Right renal pelvis (tissue), 4 donors: ENCODE results near the gene VWA8. TPM values are rescaled to one million over a fixed set of nuclear protein-coding genes. Genes with fewer than 3 reads are reported as not detected.
"Not testable (repeated sequence)": the region's sequence is repeated elsewhere in the genome, so short reads cannot be mapped to it uniquely, and the experiment has no call there.

ENCODE experiments used
- DNase-seq, 4 donors: peaks; one replicate each; pipeline ENCODE4 v3.0.0-alpha.2; 2013; ENCODE audit warnings: low read depth in 4 of 4, low spot score in 3 of 4, missing footprints in 1 of 4
- polyA plus RNA-seq, 4 donors: library from polyadenylated mRNA; unstranded; fragments of 120-200 nt; gene quantifications; one replicate each; pipeline ENCODE4 v1.2.1, GENCODE V29; 2013; ENCODE audit not compliant: insufficient read length in 4 of 4

Gene VWA8
- polyA plus RNA-seq, 4 donors, result 18.7 to 24.5 (median 20.7) TPM

GRCh38 chr13:41969072-41969471, 8.2 kb upstream of the VWA8 start:
- no peak for DNase-seq

- no peak for DNase-seq
Measured at GRCh38 chr13:41966671-41967070, 5.8 kb upstream of the VWA8 start.

GRCh38 chr13:41962994-41963393, 2.1 kb upstream of the VWA8 start:
- no peak for DNase-seq

- DNase-seq, result peak in 1 of 4 donors; percentile 41
Measured at GRCh38 chr13:41961466-41961760, 504 bp upstream of the VWA8 start.

- no peak for DNase-seq
Measured at GRCh38 chr13:41960211-41960636, 685 bp downstream of the VWA8 start.

GRCh38 chr13:41956272-41956671, 4.6 kb downstream of the VWA8 start:
- DNase-seq, result no peak

GRCh38 chr13:41955605-41956004, 5.3 kb downstream of the VWA8 start:
- DNase-seq, result no peak

GRCh38 chr13:41954226-41954625, 6.7 kb downstream of the VWA8 start:
- DNase-seq, result no peak

GRCh38 chr13:41952749-41953148, 8.2 kb downstream of the VWA8 start:
- DNase-seq, result no peak

- not testable (repeated sequence) for DNase-seq
Measured at GRCh38 chr13:41949104-41949503, 11.8 kb downstream of the VWA8 start.

GRCh38 chr13:41945926-41946325, 15.0 kb downstream of the VWA8 start:
- no peak for DNase-seq

GRCh38 chr13:41944635-41945397, 16.1 kb downstream of the VWA8 start:
- no peak for DNase-seq

- DNase-seq, result no peak
Measured at GRCh38 chr13:41944229-41944628, 16.7 kb downstream of the VWA8 start.

- no peak for DNase-seq
Measured at GRCh38 chr13:41942462-41943094, 18.3 kb downstream of the VWA8 start.

GRCh38 chr13:41941174-41941573, 19.7 kb downstream of the VWA8 start:
- no peak for DNase-seq

GRCh38 chr13:41939398-41939797, 21.5 kb downstream of the VWA8 start:
- no peak for DNase-seq

GRCh38 chr13:41938918-41939317, 22.0 kb downstream of the VWA8 start:
- DNase-seq, result no peak

- DNase-seq, result no peak
Measured at GRCh38 chr13:41937388-41937787, 23.5 kb downstream of the VWA8 start.

- DNase-seq, result no peak
Measured at GRCh38 chr13:41935501-41935900, 25.4 kb downstream of the VWA8 start.

- DNase-seq, result no peak
Measured at GRCh38 chr13:41934994-41935393, 25.9 kb downstream of the VWA8 start.

GRCh38 chr13:41934120-41934519, 26.8 kb downstream of the VWA8 start:
- DNase-seq, result no peak

- no peak for DNase-seq
Measured at GRCh38 chr13:41931337-41931736, 29.6 kb downstream of the VWA8 start.
